ENCODE measurements around the gene SYT3. TPM values are rescaled to one million over a fixed set of nuclear protein-coding genes. Genes with fewer than 3 reads are reported as not detected.

Gene SYT3
- total RNA-seq, 2 donors from 2014 or later: 0.33 to 0.52 TPM

DNA sequence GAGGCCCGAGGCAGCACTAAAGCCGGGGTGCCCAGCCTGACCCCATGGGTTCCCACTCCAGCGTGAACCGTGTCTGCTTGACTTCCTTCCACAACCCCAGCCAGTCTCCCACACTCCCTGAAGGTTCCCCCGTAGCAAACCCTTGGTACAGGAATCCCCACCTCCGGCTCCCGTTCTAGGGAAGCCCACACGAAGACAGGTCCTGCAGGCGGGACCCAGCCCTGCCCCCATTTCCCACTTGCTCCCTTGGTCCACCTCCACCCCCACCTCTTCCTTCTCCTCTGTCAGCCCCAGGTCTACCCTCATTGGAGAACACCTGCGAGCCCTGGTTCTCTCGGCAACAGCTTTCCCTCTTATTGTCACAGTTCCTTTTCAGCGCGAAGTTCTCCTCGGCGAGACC is 33.4 kb upstream of the SYT3 start:
- intact Hi-C loops (cut with DNase I): no loop called here
- Histone ChIP-seq H3K27ac (no peak overlapping the region), H3K4me3 (no peak overlapping the region), H3K27me3 (peaks cover 0 to 21% of the 10 kb centered on the region in 2 donors), H3K4me1 (no peaks in the 10 kb centered on the region), H3K36me3 (replicated peaks in 1 of 2; ENCODE audit: insufficient read depth in 1 of 2, low read depth in 2 of 2) (no peaks in the 10 kb centered on the region), H3K9me3 (no peaks in the 10 kb centered on the region)
- no peak for DNase-seq
- ATAC-seq: no peak
- TF ChIP-seq, protein P1, sequence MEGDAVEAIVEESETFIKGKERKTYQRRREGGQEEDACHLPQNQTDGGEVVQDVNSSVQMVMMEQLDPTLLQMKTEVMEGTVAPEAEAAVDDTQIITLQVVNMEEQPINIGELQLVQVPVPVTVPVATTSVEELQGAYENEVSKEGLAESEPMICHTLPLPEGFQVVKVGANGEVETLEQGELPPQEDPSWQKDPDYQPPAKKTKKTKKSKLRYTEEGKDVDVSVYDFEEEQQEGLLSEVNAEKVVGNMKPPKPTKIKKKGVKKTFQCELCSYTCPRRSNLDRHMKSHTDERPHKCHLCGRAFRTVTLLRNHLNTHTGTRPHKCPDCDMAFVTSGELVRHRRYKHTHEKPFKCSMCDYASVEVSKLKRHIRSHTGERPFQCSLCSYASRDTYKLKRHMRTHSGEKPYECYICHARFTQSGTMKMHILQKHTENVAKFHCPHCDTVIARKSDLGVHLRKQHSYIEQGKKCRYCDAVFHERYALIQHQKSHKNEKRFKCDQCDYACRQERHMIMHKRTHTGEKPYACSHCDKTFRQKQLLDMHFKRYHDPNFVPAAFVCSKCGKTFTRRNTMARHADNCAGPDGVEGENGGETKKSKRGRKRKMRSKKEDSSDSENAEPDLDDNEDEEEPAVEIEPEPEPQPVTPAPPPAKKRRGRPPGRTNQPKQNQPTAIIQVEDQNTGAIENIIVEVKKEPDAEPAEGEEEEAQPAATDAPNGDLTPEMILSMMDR (IDR thresholded peaks at IDR 0.05): no peak
- no peak for TF ChIP-seq POLR2A (IDR thresholded peaks at IDR 0.05)
- WGBS, 2 donors: 9 to 22% methylated on average over 12 to 15 of the region's 15 CpGs

DNA sequence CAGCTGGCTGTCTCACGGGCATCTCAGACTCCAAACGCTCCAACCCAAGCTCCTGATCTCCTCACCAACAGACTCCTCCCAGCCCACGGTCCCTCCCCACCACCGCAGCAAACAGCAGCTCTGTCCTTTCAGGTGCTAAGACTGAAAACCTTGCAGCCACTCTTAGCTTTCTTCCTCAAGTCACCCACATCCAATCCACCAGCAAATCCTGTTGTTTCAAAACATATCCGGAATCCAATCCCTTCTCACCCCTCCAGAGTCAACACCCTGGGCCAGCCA is 30.4 kb upstream of the SYT3 start:
- DNase-seq: no peak
- WGBS, 2 donors: 13 to 16% methylated on average over 5 of the region's 5 CpGs
- Histone ChIP-seq H3K9me3 (no peaks in the 10 kb centered on the region), H3K4me1 (peaks cover 10% of the 10 kb centered on the region), H3K27ac (no peak overlapping the region), H3K36me3 (replicated peaks in 1 of 2; ENCODE audit: insufficient read depth in 1 of 2, low read depth in 2 of 2) (no peaks in the 10 kb centered on the region), H3K4me3 (no peak overlapping the region), H3K27me3 (peaks cover 6 to 35% of the 10 kb centered on the region in 2 donors)
- TF ChIP-seq, protein P1 (IDR thresholded peaks at IDR 0.05): no peak
- no peak for TF ChIP-seq POLR2A (IDR thresholded peaks at IDR 0.05)
- intact Hi-C loops (cut with DNase I): no loop called here
- ATAC-seq: no peak

DNA sequence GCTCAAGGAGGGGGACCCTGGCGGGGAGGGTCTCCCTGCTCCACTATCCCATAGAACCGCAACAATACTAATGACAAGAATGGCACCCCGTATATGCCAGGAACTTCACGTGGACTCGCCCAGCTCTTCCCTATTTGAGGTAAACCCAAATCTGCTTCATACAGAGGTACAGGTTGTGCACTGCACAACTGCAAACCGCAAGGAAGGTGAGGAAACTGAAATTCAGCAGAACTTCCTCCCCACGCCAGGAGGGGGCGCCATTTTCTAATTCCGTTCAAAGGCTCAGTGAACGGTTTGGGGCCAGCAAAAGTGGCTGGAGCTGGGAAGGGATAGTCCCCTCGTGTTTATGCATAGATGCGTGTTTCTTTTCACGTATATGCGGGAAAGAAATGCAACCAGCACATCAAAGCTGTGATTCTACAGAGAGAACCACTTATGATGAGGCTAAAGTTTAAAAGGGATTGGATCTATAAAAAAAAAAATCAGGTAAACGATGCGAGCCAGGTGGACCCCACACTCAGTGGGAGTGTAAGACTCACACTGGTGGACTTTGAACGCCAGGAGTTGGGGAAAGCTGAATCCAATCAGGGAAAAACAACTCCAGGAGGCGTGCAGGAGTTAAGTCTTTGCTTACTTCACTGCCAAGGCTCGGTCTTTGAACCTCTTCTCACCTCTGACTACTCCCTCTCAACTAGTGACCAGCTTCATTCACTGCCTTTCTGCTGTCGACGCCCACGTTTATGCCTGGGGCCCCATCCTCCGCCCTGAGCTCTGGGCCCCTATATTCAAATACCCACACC is 29.8 kb upstream of the SYT3 start:
- H3K9me3 ChIP-seq: no peaks in the 10 kb centered on the region
- WGBS, 2 donors: 24 to 25% methylated on average over 21 to 23 of the region's 23 CpGs
- peaks cover 10% of the 10 kb centered on the region for H3K4me1 ChIP-seq
- no peak for ATAC-seq
- DNase-seq: peak in 3 of 4 donors; percentile 10 to 43 (median 27)
- TF ChIP-seq POLR2A (IDR thresholded peaks at IDR 0.05): no peak
- TF ChIP-seq, protein P1 (IDR thresholded peaks at IDR 0.05): peak; percentile 33 to 60 (median 52)
- H3K36me3 ChIP-seq (replicated peaks in 1 of 2; ENCODE audit: insufficient read depth in 1 of 2, low read depth in 2 of 2): no peaks in the 10 kb centered on the region
- H3K4me3 ChIP-seq: no peak overlapping the region
- intact Hi-C loops (cut with DNase I): no loop called here
- H3K27me3 ChIP-seq: peaks cover 6 to 35% of the 10 kb centered on the region in 2 donors
- no peak overlapping the region for H3K27ac ChIP-seq

DNA sequence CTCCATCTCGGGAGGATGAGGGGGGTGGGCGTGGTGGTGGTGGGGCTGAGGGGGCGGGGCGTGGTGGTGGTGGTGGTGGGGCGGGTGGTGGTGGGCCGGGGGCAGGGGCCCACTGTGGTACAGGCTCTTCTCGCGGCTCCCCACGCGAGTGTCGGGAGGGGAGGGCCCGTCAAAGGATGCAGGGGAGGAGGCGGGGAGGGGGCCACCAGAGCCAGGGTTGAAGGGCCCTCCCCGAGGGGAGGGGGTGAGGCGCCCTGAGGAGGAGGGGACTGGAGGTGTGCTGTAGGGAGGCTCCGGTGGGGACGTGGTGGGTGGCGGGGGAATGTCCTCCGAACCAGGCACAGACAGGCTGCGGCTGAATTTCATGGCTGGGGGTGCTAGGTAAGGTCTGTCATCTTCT is 29.2 kb upstream of the SYT3 start:
- H3K36me3 ChIP-seq (replicated peaks in 1 of 2; ENCODE audit: insufficient read depth in 1 of 2, low read depth in 2 of 2): no peaks in the 10 kb centered on the region
- TF ChIP-seq, protein P1 (IDR thresholded peaks at IDR 0.05): no peak
- TF ChIP-seq POLR2A (IDR thresholded peaks at IDR 0.05): no peak
- 31 to 44% methylated on average over 10 to 16 of the region's 20 CpGs for WGBS, 2 donors
- H3K27me3 ChIP-seq: peaks cover 6 to 35% of the 10 kb centered on the region in 2 donors
- intact Hi-C loops (cut with DNase I): no loop called here
- H3K4me3 ChIP-seq: no peak overlapping the region
- H3K4me1 ChIP-seq: peaks cover 10% of the 10 kb centered on the region
- ATAC-seq (no peak), DNase-seq (no peak)
- H3K27ac ChIP-seq: no peak overlapping the region
- no peaks in the 10 kb centered on the region for H3K9me3 ChIP-seq

DNA sequence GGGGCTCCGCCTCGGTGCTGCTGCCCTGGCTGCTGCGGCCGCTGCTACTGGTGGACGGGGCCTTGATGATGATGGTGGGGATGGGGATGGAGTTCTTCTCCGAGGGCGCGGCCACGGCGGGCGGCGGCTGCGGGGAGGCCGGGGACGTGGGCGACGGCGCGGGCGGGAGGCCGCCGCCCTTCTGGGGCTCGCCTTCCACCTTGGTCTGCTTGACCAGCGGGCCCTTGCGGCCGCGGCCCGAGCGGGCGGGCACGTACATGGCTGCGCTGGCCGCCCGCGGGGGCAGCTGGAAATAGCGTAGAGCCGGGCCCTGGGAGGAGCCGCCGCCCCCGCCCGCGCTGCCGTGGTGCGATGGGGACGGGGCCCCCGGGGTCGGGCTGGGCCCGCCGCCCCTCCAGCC is 28.7 kb upstream of the SYT3 start:
- H3K27ac ChIP-seq: no peak overlapping the region
- no peaks in the 10 kb centered on the region for H3K36me3 ChIP-seq (replicated peaks in 1 of 2; ENCODE audit: insufficient read depth in 1 of 2, low read depth in 2 of 2)
- no peak for DNase-seq
- intact Hi-C loops (cut with DNase I): no loop called here
- TF ChIP-seq POLR2A (IDR thresholded peaks at IDR 0.05): no peak
- TF ChIP-seq, protein P1 (IDR thresholded peaks at IDR 0.05): no peak
- no peak overlapping the region for H3K4me3 ChIP-seq
- no peak for ATAC-seq
- 3% methylated on average over 27 of the region's 49 CpGs; no CpG with 5 or more reads in 1 of the 2 donors for WGBS, 2 donors
- H3K9me3 ChIP-seq: no peaks in the 10 kb centered on the region
- H3K4me1 ChIP-seq: peaks cover 10% of the 10 kb centered on the region
- peaks cover 6 to 35% of the 10 kb centered on the region in 2 donors for H3K27me3 ChIP-seq
